ENCODE results near the gene LRRC36.
A peak's percentile ranks its signal among the peaks of the same experiment; 100 is the strongest.

The LRRC36 gene

GRCh38 chr16:67298277-67298676 lies 28.3 kb upstream of the LRRC36 start:
- H3K4me1 ChIP-seq (ENCODE audit: control insufficient read depth in 2 of 2, insufficient read depth in 2 of 2, low read length in 2 of 2): no peaks in the 10 kb centered on the region

GRCh38 chr16:67299269-67299668 lies 27.3 kb upstream of the LRRC36 start:
- Histone ChIP-seq H3K36me3 (ENCODE audit: control insufficient read depth in 2 of 2, insufficient read depth in 2 of 2, low read length in 2 of 2) (no peaks in the 10 kb centered on the region), H3K9me3 (ENCODE audit: control insufficient read depth in 2 of 2, low read length in 2 of 2) (no peaks in the 10 kb centered on the region), H3K27me3 (ENCODE audit: control insufficient read depth in 2 of 2, insufficient read depth in 2 of 2, low read length in 2 of 2) (no peaks in the 10 kb centered on the region), H3K9ac (ENCODE audit: low read depth in 1 of 2, low read length in 2 of 2) (no peak overlapping the region), H3K4me3 (ENCODE audit: low read length in 2 of 2) (no peak overlapping the region), H3K27ac (ENCODE audit: low read depth in 2 of 2, low read length in 2 of 2) (no peak overlapping the region), H3K4me1 (ENCODE audit: control insufficient read depth in 2 of 2, insufficient read depth in 2 of 2, low read length in 2 of 2) (no peaks in the 10 kb centered on the region)

More at GRCh38 chr16:67298277-67298676, 28.3 kb upstream of the LRRC36 start:
- H3K27ac ChIP-seq (ENCODE audit: low read depth in 2 of 2, low read length in 2 of 2): no peak overlapping the region
- no peak overlapping the region for H3K9ac ChIP-seq (ENCODE audit: low read depth in 1 of 2, low read length in 2 of 2)
- no peaks in the 10 kb centered on the region for H3K27me3 ChIP-seq (ENCODE audit: control insufficient read depth in 2 of 2, insufficient read depth in 2 of 2, low read length in 2 of 2)
- no peaks in the 10 kb centered on the region for H3K9me3 ChIP-seq (ENCODE audit: control insufficient read depth in 2 of 2, low read length in 2 of 2)
- no peaks in the 10 kb centered on the region for H3K36me3 ChIP-seq (ENCODE audit: control insufficient read depth in 2 of 2, insufficient read depth in 2 of 2, low read length in 2 of 2)
- H3K4me3 ChIP-seq (ENCODE audit: low read length in 2 of 2): no peak overlapping the region

- no peaks in the 10 kb centered on the region for H3K36me3 ChIP-seq (ENCODE audit: control insufficient read depth in 2 of 2, insufficient read depth in 2 of 2, low read length in 2 of 2)
- no peaks in the 10 kb centered on the region for H3K4me1 ChIP-seq (ENCODE audit: control insufficient read depth in 2 of 2, insufficient read depth in 2 of 2, low read length in 2 of 2)
- H3K27ac ChIP-seq (ENCODE audit: low read depth in 2 of 2, low read length in 2 of 2): no peak overlapping the region
- H3K4me3 ChIP-seq (ENCODE audit: low read length in 2 of 2): no peak overlapping the region
- H3K27me3 ChIP-seq (ENCODE audit: control insufficient read depth in 2 of 2, insufficient read depth in 2 of 2, low read length in 2 of 2): no peaks in the 10 kb centered on the region
- H3K9ac ChIP-seq (ENCODE audit: low read depth in 1 of 2, low read length in 2 of 2): no peak overlapping the region
- H3K9me3 ChIP-seq (ENCODE audit: control insufficient read depth in 2 of 2, low read length in 2 of 2): no peaks in the 10 kb centered on the region
Observed at GRCh38 chr16:67301080-67301782, 25.4 kb upstream of the LRRC36 start.

GRCh38 chr16:67302076-67302475 lies 24.5 kb upstream of the LRRC36 start:
- Histone ChIP-seq H3K9ac (ENCODE audit: low read depth in 1 of 2, low read length in 2 of 2) (no peak overlapping the region), H3K4me1 (ENCODE audit: control insufficient read depth in 2 of 2, insufficient read depth in 2 of 2, low read length in 2 of 2) (no peaks in the 10 kb centered on the region), H3K27me3 (ENCODE audit: control insufficient read depth in 2 of 2, insufficient read depth in 2 of 2, low read length in 2 of 2) (no peaks in the 10 kb centered on the region), H3K4me3 (ENCODE audit: low read length in 2 of 2) (no peak overlapping the region), H3K27ac (ENCODE audit: low read depth in 2 of 2, low read length in 2 of 2) (no peak overlapping the region), H3K9me3 (ENCODE audit: control insufficient read depth in 2 of 2, low read length in 2 of 2) (no peaks in the 10 kb centered on the region), H3K36me3 (ENCODE audit: control insufficient read depth in 2 of 2, insufficient read depth in 2 of 2, low read length in 2 of 2) (no peaks in the 10 kb centered on the region)

GRCh38 chr16:67302970-67303369 lies 23.6 kb upstream of the LRRC36 start:
- Histone ChIP-seq H3K27me3 (ENCODE audit: control insufficient read depth in 2 of 2, insufficient read depth in 2 of 2, low read length in 2 of 2) (no peaks in the 10 kb centered on the region), H3K9ac (ENCODE audit: low read depth in 1 of 2, low read length in 2 of 2) (no peak overlapping the region), H3K4me3 (ENCODE audit: low read length in 2 of 2) (no peak overlapping the region), H3K4me1 (ENCODE audit: control insufficient read depth in 2 of 2, insufficient read depth in 2 of 2, low read length in 2 of 2) (no peaks in the 10 kb centered on the region), H3K36me3 (ENCODE audit: control insufficient read depth in 2 of 2, insufficient read depth in 2 of 2, low read length in 2 of 2) (no peaks in the 10 kb centered on the region), H3K9me3 (ENCODE audit: control insufficient read depth in 2 of 2, low read length in 2 of 2) (no peaks in the 10 kb centered on the region), H3K27ac (ENCODE audit: low read depth in 2 of 2, low read length in 2 of 2) (no peak overlapping the region)

- H3K9ac ChIP-seq (ENCODE audit: low read depth in 1 of 2, low read length in 2 of 2): no peak overlapping the region
- no peak overlapping the region for H3K27ac ChIP-seq (ENCODE audit: low read depth in 2 of 2, low read length in 2 of 2)
- H3K4me3 ChIP-seq (ENCODE audit: low read length in 2 of 2): no peak overlapping the region
- no peaks in the 10 kb centered on the region for H3K27me3 ChIP-seq (ENCODE audit: control insufficient read depth in 2 of 2, insufficient read depth in 2 of 2, low read length in 2 of 2)
- H3K4me1 ChIP-seq (ENCODE audit: control insufficient read depth in 2 of 2, insufficient read depth in 2 of 2, low read length in 2 of 2): no peaks in the 10 kb centered on the region
- no peaks in the 10 kb centered on the region for H3K9me3 ChIP-seq (ENCODE audit: control insufficient read depth in 2 of 2, low read length in 2 of 2)
- no peaks in the 10 kb centered on the region for H3K36me3 ChIP-seq (ENCODE audit: control insufficient read depth in 2 of 2, insufficient read depth in 2 of 2, low read length in 2 of 2)
Observed at GRCh38 chr16:67304020-67304419, 22.6 kb upstream of the LRRC36 start.

GRCh38 chr16:67305216-67306071 lies 21.2 kb upstream of the LRRC36 start:
- Histone ChIP-seq H3K9me3 (ENCODE audit: control insufficient read depth in 2 of 2, low read length in 2 of 2) (no peaks in the 10 kb centered on the region), H3K27ac (ENCODE audit: low read depth in 2 of 2, low read length in 2 of 2) (no peak overlapping the region), H3K27me3 (ENCODE audit: control insufficient read depth in 2 of 2, insufficient read depth in 2 of 2, low read length in 2 of 2) (no peaks in the 10 kb centered on the region), H3K9ac (ENCODE audit: low read depth in 1 of 2, low read length in 2 of 2) (no peak overlapping the region), H3K4me1 (ENCODE audit: control insufficient read depth in 2 of 2, insufficient read depth in 2 of 2, low read length in 2 of 2) (no peaks in the 10 kb centered on the region), H3K4me3 (ENCODE audit: low read length in 2 of 2) (no peak overlapping the region), H3K36me3 (ENCODE audit: control insufficient read depth in 2 of 2, insufficient read depth in 2 of 2, low read length in 2 of 2) (no peaks in the 10 kb centered on the region)

- Histone ChIP-seq H3K27ac (ENCODE audit: low read depth in 2 of 2, low read length in 2 of 2) (no peak overlapping the region), H3K4me1 (ENCODE audit: control insufficient read depth in 2 of 2, insufficient read depth in 2 of 2, low read length in 2 of 2) (peaks cover 0 to 5% of the 10 kb centered on the region in 2 donors), H3K36me3 (ENCODE audit: control insufficient read depth in 2 of 2, insufficient read depth in 2 of 2, low read length in 2 of 2) (no peaks in the 10 kb centered on the region), H3K9me3 (ENCODE audit: control insufficient read depth in 2 of 2, low read length in 2 of 2) (no peaks in the 10 kb centered on the region), H3K4me3 (ENCODE audit: low read length in 2 of 2) (no peak overlapping the region), H3K27me3 (ENCODE audit: control insufficient read depth in 2 of 2, insufficient read depth in 2 of 2, low read length in 2 of 2) (no peaks in the 10 kb centered on the region), H3K9ac (ENCODE audit: low read depth in 1 of 2, low read length in 2 of 2) (no peak overlapping the region)
Observed at GRCh38 chr16:67310561-67310960, 16.1 kb upstream of the LRRC36 start.

GRCh38 chr16:67311607-67312488 lies 14.8 kb upstream of the LRRC36 start:
- Histone ChIP-seq H3K27me3 (ENCODE audit: control insufficient read depth in 2 of 2, insufficient read depth in 2 of 2, low read length in 2 of 2) (no peaks in the 10 kb centered on the region), H3K4me1 (ENCODE audit: control insufficient read depth in 2 of 2, insufficient read depth in 2 of 2, low read length in 2 of 2) (peaks cover 0 to 5% of the 10 kb centered on the region in 2 donors), H3K4me3 (ENCODE audit: low read length in 2 of 2) (no peak overlapping the region), H3K9me3 (ENCODE audit: control insufficient read depth in 2 of 2, low read length in 2 of 2) (no peaks in the 10 kb centered on the region), H3K9ac (ENCODE audit: low read depth in 1 of 2, low read length in 2 of 2) (no peak overlapping the region), H3K36me3 (ENCODE audit: control insufficient read depth in 2 of 2, insufficient read depth in 2 of 2, low read length in 2 of 2) (no peaks in the 10 kb centered on the region), H3K27ac (ENCODE audit: low read depth in 2 of 2, low read length in 2 of 2) (peak overlapping the region; percentile 66 to 70)
